ENCODE results near the gene ARV1.

- no peak for TF ChIP-seq CTCF (optimal IDR thresholded peaks at IDR 0.05 in 1 of 3, IDR thresholded peaks at IDR 0.05 in 1 of 3, conservative IDR thresholded peaks at IDR 0.05 in 1 of 3; ENCODE audit: extremely low read depth in 1 of 3, insufficient read depth in 2 of 3, low read length in 3 of 3)
- TF ChIP-seq EZH2 (IDR thresholded peaks at IDR 0.05; ENCODE audit: low read length) = no peak
These were observed 38.1 kb downstream of the ARV1 start for GRCh38 chr1:231016966-231017365.
